Stimulated activated CD4-positive, alpha-beta T cell treated with anti-CD3 and anti-CD28 coated beads, Interleukin-1b, Interleukin-23, amount 100 ng/mL, for 1 hour (primary cell): ENCODE measurements around the gene NALCN.

Experiments used
- DNase-seq, 2 donors: peaks; one replicate each; pipeline ENCODE4 v3.0.0-alpha.2; 2020; ENCODE audit warnings: low read depth in 2 of 2

Gene NALCN

GRCh38 chr13:101025925-101026324 is 390.4 kb downstream of the NALCN start:
- DNase-seq = no peak

GRCh38 chr13:101025519-101025918 is 390.8 kb downstream of the NALCN start:
- no peak for DNase-seq

GRCh38 chr13:101019126-101019525 is 397.2 kb downstream of the NALCN start:
- DNase-seq = no peak

DNA sequence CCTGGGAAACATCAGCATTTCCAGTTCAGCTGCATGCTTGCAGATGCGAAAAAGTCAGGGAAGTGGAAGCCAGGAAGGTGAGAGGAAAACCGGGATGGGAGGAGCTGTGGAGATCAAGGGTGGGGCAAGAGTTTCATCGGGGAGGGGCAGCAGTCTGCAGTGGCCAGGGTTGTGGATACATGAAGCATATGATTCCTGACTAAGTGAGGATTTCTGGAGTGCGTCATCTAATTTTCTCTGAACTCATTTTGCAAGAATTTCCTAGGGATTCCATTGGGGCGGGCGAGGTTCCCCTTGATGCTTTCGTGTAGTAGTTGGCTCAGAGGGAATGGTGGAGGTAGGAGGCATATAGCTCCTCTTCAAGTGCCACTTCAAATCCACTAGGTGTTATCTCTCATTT is 397.6 kb downstream of the NALCN start:
- no peak for DNase-seq

- DNase-seq = no peak
Observed at GRCh38 chr13:101017123-101017872, 399.0 kb downstream of the NALCN start.

DNA sequence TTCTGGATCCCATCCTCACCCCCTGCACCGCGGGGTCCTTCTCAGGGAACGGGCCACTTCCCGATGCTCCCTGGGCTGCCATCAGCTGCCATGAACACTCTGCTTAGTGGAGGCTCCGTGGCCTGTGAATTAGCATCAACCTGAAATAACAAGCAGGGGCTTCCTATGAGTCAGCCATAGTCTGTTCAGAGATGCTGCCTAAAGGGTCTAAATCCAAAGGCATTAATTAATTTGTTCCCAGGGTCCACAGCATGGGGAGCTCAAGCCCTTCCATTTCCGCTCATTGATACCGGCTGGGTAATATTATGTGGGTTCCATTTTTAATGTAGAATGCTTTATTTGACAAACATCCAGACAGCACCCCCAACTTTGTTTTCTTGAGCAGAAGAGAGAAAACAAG is 399.8 kb downstream of the NALCN start:
- no peak for DNase-seq

- no peak for DNase-seq
Observed at GRCh38 chr13:101013245-101013644, 403.1 kb downstream of the NALCN start.

GRCh38 chr13:101010100-101010499 is 406.2 kb downstream of the NALCN start:
- no peak for DNase-seq

GRCh38 chr13:101007245-101007644 is 409.1 kb downstream of the NALCN start:
- no peak for DNase-seq
